Left lung (tissue), 10 donors: ENCODE results near the gene EZR. TPM values are rescaled to one million over a fixed set of nuclear protein-coding genes. Genes with fewer than 3 reads are reported as not detected.

ENCODE experiments used
- ATAC-seq: fragments of 200-7000 bp; cut with Tn5 transposase; one replicate; pipeline ENCODE4 v1.9.1; 2020; ENCODE audit warnings: moderate library complexity
- DNase-seq, 4 donors: peaks; one replicate each; pipeline ENCODE4 v3.0.0-alpha.2; 2013 to 2020
- H3K27ac ChIP-seq, 2 donors: fragments of 200-600 bp; sonication (generic) in 1 of 2; one replicate each; pipeline versions ENCODE4 v1.5.0 to v1.8.0; 2020 to 2021
- H3K27me3 ChIP-seq, 2 donors: fragments of 200-600 bp; sonication (generic) in 1 of 2; one replicate each; pipeline versions ENCODE4 v1.5.0 to v1.8.0; 2020 to 2021
- H3K36me3 ChIP-seq, 2 donors: fragments of 200-600 bp; sonication (generic) in 1 of 2; one replicate each; pipeline versions ENCODE4 v1.5.0 to v1.8.0; 2020 to 2021
- H3K4me1 ChIP-seq, 2 donors: fragments of 200-600 bp; one replicate each; pipeline ENCODE4 v1.8.0; 2021
- H3K4me3 ChIP-seq, 2 donors: fragments of 200-600 bp; sonication (generic) in 1 of 2; one replicate each; pipeline versions ENCODE4 v1.5.0 to v1.8.0; 2020 to 2021; ENCODE audit warnings: mild to moderate bottlenecking in 1 of 2
- H3K9me3 ChIP-seq, 2 donors: fragments of 200-600 bp; sonication (generic) in 1 of 2; one replicate each; pipeline versions ENCODE4 v1.5.0 to v1.8.0; 2020 to 2021
- CTCF ChIP-seq, 2 donors: fragments of 200-600 bp; sonication (generic) in 1 of 2; IDR thresholded peaks; one replicate each; pipeline versions ENCODE4 v1.5.0 to v1.8.0; 2021; ENCODE audit warnings: antibody characterized with exemption in 2 of 2
- intact Hi-C, 2 donors: fragments of 100-400 bp; cut with DNase I; formaldehyde crosslinking; loops; one replicate each; pipeline versions ENCODE4 v1.11.2 to v1.14.2; 2022
- polyA plus RNA-seq, 6 donors: library from polyadenylated mRNA; unstranded; fragments of 120-200 nt; gene quantifications; one replicate each; pipeline ENCODE4 v1.2.1, GENCODE V29; 2013; ENCODE audit not compliant: insufficient read length in 6 of 6
- total RNA-seq, 2 donors: library from RNA; stranded (reverse); fragmentation: NEBNext Ultra II Directional; extraction: Animal tissue kit (Norgen Biotek cat#: 25700); gene quantifications; one replicate each; pipeline ENCODE4 v1.2.1, GENCODE V29; 2021
- donor health status: DM: no; HTN: yes; CAD: no.
- donor health status: DM: no; HTN: no; CAD: no.

EZR gene
- total and polyA plus RNA-seq, 8 donors, result 140 to 328 (median 161) TPM

DNA sequence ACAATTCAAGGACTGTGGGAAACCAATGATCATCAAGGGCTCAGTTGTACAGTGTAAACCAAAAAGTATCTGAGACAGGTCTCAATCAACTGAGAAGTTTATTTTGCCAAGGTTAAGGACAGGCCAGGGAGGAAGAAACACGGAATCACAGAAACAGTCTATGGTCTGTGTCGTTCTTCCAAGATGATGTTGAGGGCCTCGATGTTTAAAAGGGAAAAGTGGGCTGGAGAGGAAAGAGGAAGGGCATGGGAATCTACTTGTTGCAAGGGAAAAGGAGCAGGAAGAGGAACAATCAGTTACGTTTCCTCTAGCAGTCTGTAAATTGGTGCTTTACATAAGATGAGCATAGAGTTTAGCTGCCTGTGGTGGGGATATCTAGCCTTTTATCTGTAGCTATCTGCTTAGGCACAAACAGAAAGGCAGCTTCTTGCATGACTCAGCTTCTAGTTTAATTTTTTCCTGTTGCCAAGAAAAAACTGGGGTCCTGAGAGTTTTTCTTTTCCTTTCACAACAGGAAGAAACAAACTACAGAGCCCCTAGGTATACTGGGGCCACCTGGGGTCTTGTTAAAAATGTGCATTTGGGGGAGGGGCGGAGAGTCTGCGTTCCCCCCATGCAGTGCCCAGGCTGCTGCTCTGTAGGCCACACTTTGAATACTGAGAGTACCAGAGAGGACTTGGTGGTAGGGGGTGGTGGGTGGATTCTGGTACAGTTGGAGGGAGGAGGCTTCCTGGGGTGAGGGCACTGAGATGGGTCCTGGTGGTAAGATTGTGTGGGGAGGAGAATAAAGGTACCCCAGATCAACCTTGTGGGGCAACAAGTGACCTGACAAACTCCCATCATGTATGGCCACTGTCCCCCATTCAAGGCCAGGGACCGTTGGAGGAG is 35.3 kb upstream of the EZR start:
- Histone ChIP-seq H3K36me3 (no peaks in the 10 kb centered on the region), H3K27ac (peak overlapping the region; percentile 78 to 79), H3K27me3 (no peaks in the 10 kb centered on the region), H3K4me3 (no peak overlapping the region), H3K9me3 (no peaks in the 10 kb centered on the region), H3K4me1 (peaks cover 14 to 42% of the 10 kb centered on the region in 2 donors)
- TF ChIP-seq CTCF (IDR thresholded peaks at IDR 0.05), result no peak
- no peak for DNase-seq
- intact Hi-C loops, result no loop called here
- no peak for ATAC-seq

GRCh38 chr6:158853880-158854213 is 34.7 kb upstream of the EZR start:
- no peak for DNase-seq
- ATAC-seq, result no peak
- Histone ChIP-seq H3K4me1 (peaks cover 15 to 42% of the 10 kb centered on the region in 2 donors), H3K9me3 (no peaks in the 10 kb centered on the region), H3K36me3 (no peaks in the 10 kb centered on the region), H3K27me3 (no peaks in the 10 kb centered on the region), H3K4me3 (no peak overlapping the region), H3K27ac (peak overlapping the region; percentile 78 to 79)
- TF ChIP-seq CTCF (IDR thresholded peaks at IDR 0.05), result no peak
- intact Hi-C loops, result no loop called here

DNA sequence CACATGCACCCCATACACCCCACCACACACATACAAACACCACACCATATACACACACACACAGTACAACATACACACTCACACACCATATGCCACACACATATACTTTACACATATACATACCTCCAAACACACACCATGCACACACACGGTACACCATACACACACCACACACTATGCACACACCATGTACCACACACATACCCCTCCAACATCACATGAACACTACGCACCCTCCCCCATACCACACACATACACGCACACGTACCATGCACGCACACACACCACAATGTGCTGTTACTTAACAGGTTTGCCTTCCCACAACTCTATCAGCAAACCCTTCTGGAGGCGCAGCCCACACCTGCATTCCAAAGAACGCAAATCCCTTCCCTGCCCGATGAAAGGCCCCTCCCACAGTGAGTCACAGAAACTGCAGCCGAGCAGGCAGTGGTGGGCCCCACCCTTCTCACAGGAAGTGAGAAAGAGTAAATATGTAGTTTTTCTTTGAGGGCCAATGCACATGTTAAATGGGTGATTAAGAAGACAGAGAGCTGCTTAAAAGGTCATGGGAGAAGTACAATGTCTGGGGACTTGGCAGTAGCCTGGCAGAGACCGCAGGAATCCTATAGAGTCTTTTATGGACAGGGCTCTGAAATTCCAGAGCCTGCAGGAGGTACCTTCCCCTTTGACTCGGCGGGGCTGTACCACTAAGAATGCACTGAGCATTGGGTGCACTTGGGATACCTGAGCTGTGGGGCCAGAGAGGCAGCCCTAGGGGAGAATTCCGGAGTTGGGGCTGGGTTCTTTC is 34.1 kb upstream of the EZR start:
- Histone ChIP-seq H3K4me1 (peaks cover 15 to 42% of the 10 kb centered on the region in 2 donors), H3K27ac (peak overlapping the region; percentile 78 to 79), H3K36me3 (no peaks in the 10 kb centered on the region), H3K27me3 (no peaks in the 10 kb centered on the region), H3K4me3 (no peak overlapping the region), H3K9me3 (no peaks in the 10 kb centered on the region)
- no peak for TF ChIP-seq CTCF (IDR thresholded peaks at IDR 0.05)
- intact Hi-C loops, result no loop called here
- DNase-seq, result peak in 3 of 4 donors; percentile 86 to 92 (median 90)
- peak; percentile 83 for ATAC-seq

- Histone ChIP-seq H3K9me3 (no peaks in the 10 kb centered on the region), H3K36me3 (no peaks in the 10 kb centered on the region), H3K4me1 (peaks cover 15 to 40% of the 10 kb centered on the region in 2 donors), H3K27me3 (no peaks in the 10 kb centered on the region), H3K4me3 (no peak overlapping the region), H3K27ac (peak overlapping the region; percentile 70 to 78)
- ATAC-seq, result no peak
- TF ChIP-seq CTCF (IDR thresholded peaks at IDR 0.05), result no peak
- no peak for DNase-seq
- intact Hi-C loops, result no loop called here
Observed at GRCh38 chr6:158852312-158853071, 33.3 kb upstream of the EZR start.
